Measurements from ENCODE around the gene BEST3. TPM values are rescaled to one million over a fixed set of nuclear protein-coding genes. Genes with fewer than 3 reads are reported as not detected.

BEST3 gene
- total and polyA plus RNA-seq, 2 experiments from 2014 or later = not detected

- Mint-ChIP-seq H3K9me3 (no peaks in the 10 kb centered on the region), H3K27me3 (ENCODE audit: insufficient read depth, low read depth, poor library complexity) (peaks cover 6% of the 10 kb centered on the region), H3K36me3 (ENCODE audit: low read depth) (no peaks in the 10 kb centered on the region), H3K4me3 (no peak overlapping the region), H3K27ac (no peak overlapping the region), H3K4me1 (peaks cover 6% of the 10 kb centered on the region; the same call in 2 of the 3 replicates)
- Histone ChIP-seq H3K27me3 (ENCODE audit: insufficient read depth) (no peaks in the 10 kb centered on the region), H3K36me3 (ENCODE audit: insufficient read depth) (no peaks in the 10 kb centered on the region), H3K4me2 (no peak overlapping the region), H3K9me2 (ENCODE audit: insufficient read depth) (no peaks in the 10 kb centered on the region), H2AFZ (no peak overlapping the region), H3K79me2 (replicated peaks; ENCODE audit: insufficient read depth) (no peaks in the 10 kb centered on the region), H4K20me1 (replicated peaks; ENCODE audit: insufficient read depth) (no peaks in the 10 kb centered on the region), H3K4me1 (ENCODE audit: insufficient read depth) (0 out of 2 replicates have a peak, but pooled peaks cover under 1% of the 10 kb centered on the region), H3K27ac (ENCODE audit: low read depth) (no peak overlapping the region), H3K4me3 (no peak overlapping the region), H3F3A (replicated peaks; ENCODE audit: low read depth) (no peaks in the 10 kb centered on the region)
- DNase-seq (ENCODE audit: low spot score) (no peak), ATAC-seq (no peak)
- TF ChIP-seq NANOG (IDR thresholded peaks at IDR 0.05; ENCODE audit: borderline replicate concordance) (no peak), STAT1 (IDR thresholded peaks at IDR 0.05; ENCODE audit: unreplicated experiment) (no peak), ZNF114 (CRISPR knock-in tag; IDR thresholded peaks at IDR 0.05) (no peak), JUNB (IDR thresholded peaks at IDR 0.05; ENCODE audit: unreplicated experiment) (no peak), POLR2AphosphoS5 (IDR thresholded peaks at IDR 0.05; ENCODE audit: low read depth) (no peak)
Measured at GRCh38 chr12:69720750-69721149, 21.6 kb upstream of the BEST3 start.

GRCh38 chr12:69719336-69720316, 20.5 kb upstream of the BEST3 start:
- Histone ChIP-seq H3K79me2 (replicated peaks; ENCODE audit: insufficient read depth) (no peaks in the 10 kb centered on the region), H3F3A (replicated peaks; ENCODE audit: low read depth) (no peaks in the 10 kb centered on the region), H3K27ac (ENCODE audit: low read depth) (no peak overlapping the region), H3K27me3 (ENCODE audit: insufficient read depth) (no peaks in the 10 kb centered on the region), H4K20me1 (replicated peaks; ENCODE audit: insufficient read depth) (no peaks in the 10 kb centered on the region), H2AFZ (peak overlapping the region; percentile 40; the same call in 1 of the 2 replicates), H3K36me3 (ENCODE audit: insufficient read depth) (no peaks in the 10 kb centered on the region), H3K4me1 (ENCODE audit: insufficient read depth) (0 out of 2 replicates have a peak, but pooled peaks cover 7% of the 10 kb centered on the region), H3K4me2 (no peak overlapping the region), H3K9me2 (ENCODE audit: insufficient read depth) (no peaks in the 10 kb centered on the region), H3K4me3 (no peak overlapping the region)
- no peak overlapping the region for H3K4me3 Mint-ChIP-seq
- no peak overlapping the region for H3K27ac Mint-ChIP-seq
- TF ChIP-seq POLR2AphosphoS5 (IDR thresholded peaks at IDR 0.05; ENCODE audit: low read depth) (no peak), ZNF462 (CRISPR knock-in tag; IDR thresholded peaks at IDR 0.05) (no peak), ETS1 (IDR thresholded peaks at IDR 0.05) (no peak), JUNB (IDR thresholded peaks at IDR 0.05; ENCODE audit: unreplicated experiment) (no peak), EZH2 (IDR thresholded peaks at IDR 0.05; ENCODE audit: low read depth, unreplicated experiment) (no peak)
- H3K27me3 Mint-ChIP-seq (ENCODE audit: insufficient read depth, low read depth, poor library complexity) = peaks cover 6% of the 10 kb centered on the region
- no peaks in the 10 kb centered on the region for H3K9me3 Mint-ChIP-seq
- DNase-seq (ENCODE audit: low spot score) (no peak), ATAC-seq (no peak)
- no peaks in the 10 kb centered on the region for H3K36me3 Mint-ChIP-seq (ENCODE audit: low read depth)
- peaks cover 10% of the 10 kb centered on the region; the same call in 2 of the 3 replicates for H3K4me1 Mint-ChIP-seq

Measured in GM23338 (cell line).